A549 (cell line): Measurements from ENCODE around the gene HS3ST3A1. TPM values are rescaled to one million over a fixed set of nuclear protein-coding genes. Genes with fewer than 3 reads are reported as not detected.

Experiments used
- ATAC-seq, 2 experiments: fragments of 200-7000 bp in 1 of 2; fragments of >200 bp in 1 of 2; cut with Nextera tagmentation in 1 of 2; cut with Tn5 transposase in 1 of 2; 3 replicates each; pipeline versions ENCODE4 v1.8.0 to v1.9.1; 2018 to 2020; ENCODE audit warnings: mild to moderate bottlenecking in 1 of 2, moderate library complexity in 1 of 2
- CTCF ChIA-PET: fragments of 300-600 bp; sonication (Branson Sonifier 250); formaldehyde crosslinking; extraction: SDS; loops from one replicate; lab custom pipeline; 2021; ENCODE audit warnings: antibody characterized with exemption, inconsistent platforms; lab: Yijun Ruan, JAX
- POLR2A ChIA-PET: fragments of 350-600 bp; formaldehyde crosslinking; extraction: SDS; loops from one replicate; lab custom pipeline; 2021; ENCODE audit warnings: antibody characterized with exemption, inconsistent platforms; lab: Yijun Ruan, JAX
- DNase-seq, 2 experiments: peaks; one replicate each; pipeline versions ENCODE4 v3.0.0 to v3.0.0-alpha.2; 2011 to 2016; ENCODE audit warnings: low read depth in 1 of 2, low spot score in 1 of 2
- FAIRE-seq: peaks from 2 replicates; lab custom pipeline; 2011; peaks lifted over from hg19 to GRCh38; lab: Jason Lieb, UNC
- H3K27ac ChIP-seq, 2 experiments: fragments of >200 bp; sonication (Bioruptor Twin); formaldehyde crosslinking; 3 replicates each; pipeline ENCODE4 v1.5.1; 2016 to 2017
- H3K4me1 ChIP-seq: fragments of >200 bp; sonication (Bioruptor Twin); formaldehyde crosslinking; 3 replicates; pipeline ENCODE4 v1.6.1; 2016
- H3K4me2 ChIP-seq: fragments of >200 bp; sonication (Bioruptor Twin); formaldehyde crosslinking; 3 replicates; pipeline ENCODE4 v1.6.1; 2016
- H3K4me3 ChIP-seq: fragments of >200 bp; sonication (Bioruptor Twin); formaldehyde crosslinking; 3 replicates; pipeline ENCODE4 v1.5.1; 2016
- H3K9me3 ChIP-seq: fragments of >200 bp; sonication (Bioruptor Twin); formaldehyde crosslinking; 3 replicates; pipeline ENCODE4 v1.6.1; 2016
- BCL3 ChIP-seq: fragments of >200 bp; sonication (Bioruptor Twin); formaldehyde crosslinking; IDR thresholded peaks from 3 replicates; pipeline ENCODE4 v1.6.1; 2016
- BHLHE40 ChIP-seq: IDR thresholded peaks from 2 replicates; pipeline ENCODE4 v1.6.1; 2012; ENCODE audit warnings: low read depth, low read length, inconsistent platforms
- CBX2 ChIP-seq: fragments of 200-600 bp; sonication (generic); IDR thresholded peaks from 2 replicates; pipeline ENCODE4 v1.6.1; 2016; ENCODE audit warnings: low read depth, mild to moderate bottlenecking, borderline replicate concordance
- CEBPB ChIP-seq, 2 experiments: fragments of >200 bp in 1 of 2; sonication (Bioruptor Twin) in 1 of 2; formaldehyde crosslinking in 1 of 2; IDR thresholded peaks; 2 replicates each; pipeline ENCODE4 v1.6.1; 2012 to 2016
- CHD2 ChIP-seq: fragments of 150-350 bp; IDR thresholded peaks from 2 replicates; pipeline ENCODE4 v1.6.1; 2014; ENCODE audit warnings: low read length; ENCODE audit not compliant: partially characterized antibody
- CTCF ChIP-seq: fragments of >200 bp; sonication (Bioruptor Twin); formaldehyde crosslinking; IDR thresholded peaks from 3 replicates; pipeline ENCODE4 v1.5.1; 2016
- GATA3 ChIP-seq: IDR thresholded peaks from 2 replicates; pipeline ENCODE4 v1.6.1; 2012; ENCODE audit warnings: borderline replicate concordance
- HEYL ChIP-seq: fragments of 250-450 bp; sonication (Bioruptor Pico); IDR thresholded peaks from 2 replicates; pipeline ENCODE4 v1.8.0; 2021; ENCODE audit warnings: mild to moderate bottlenecking, moderate library complexity
- HMGXB4 ChIP-seq: fragments of 250-450 bp; sonication (Bioruptor Pico); IDR thresholded peaks from 2 replicates; pipeline ENCODE4 v1.5.0; 2021; ENCODE audit warnings: mild to moderate bottlenecking, moderate library complexity, borderline replicate concordance
- HOXB13 ChIP-seq: fragments of 250-450 bp; sonication (Bioruptor Pico); IDR thresholded peaks from 2 replicates; pipeline ENCODE4 v1.5.0; 2020; ENCODE audit warnings: low read depth, mild to moderate bottlenecking, moderate library complexity
- JUNB ChIP-seq: fragments of >200 bp; sonication (Bioruptor Twin); formaldehyde crosslinking; IDR thresholded peaks from 2 replicates; pipeline ENCODE4 v1.6.1; 2016
- NPAS2 ChIP-seq: fragments of 250-450 bp; sonication (Bioruptor Pico); IDR thresholded peaks from 2 replicates; pipeline ENCODE4 v1.8.0; 2022; ENCODE audit warnings: mild to moderate bottlenecking, moderate library complexity, borderline replicate concordance
- NR3C1 ChIP-seq: fragments of >200 bp; sonication (Bioruptor Twin); formaldehyde crosslinking; IDR thresholded peaks from 3 replicates; pipeline ENCODE4 v1.6.1; 2017
- PBX3 ChIP-seq: IDR thresholded peaks from 2 replicates; pipeline ENCODE4 v1.6.1; 2012
- POLR2A ChIP-seq: IDR thresholded peaks from 2 replicates; pipeline ENCODE4 v1.6.1; 2012; ENCODE audit warnings: mild to moderate bottlenecking, low read length
- RAD21 ChIP-seq, 2 experiments: fragments of >200 bp in 1 of 2; sonication (Bioruptor Twin) in 1 of 2; formaldehyde crosslinking in 1 of 2; IDR thresholded peaks in 1 of 2; conservative IDR thresholded peaks in 1 of 2; 2 replicates in 1 of 2; 3 replicates in 1 of 2; pipeline ENCODE4 v1.6.1; 2012 to 2018; ENCODE audit warnings: inconsistent platforms in 1 of 2
- RFX5 ChIP-seq: fragments of 450-650 bp; IDR thresholded peaks from 2 replicates; pipeline ENCODE4 v1.7.1; 2014; ENCODE audit warnings: antibody characterized with exemption, mild to moderate bottlenecking, moderate library complexity
- SREBF2 ChIP-seq: fragments of 450-650 bp; IDR thresholded peaks from 2 replicates; pipeline ENCODE4 v1.6.1; 2014; ENCODE audit warnings: mild to moderate bottlenecking, moderate library complexity
- TP53 ChIP-seq: fragments of 250-450 bp; sonication (Bioruptor Pico); IDR thresholded peaks from 2 replicates; pipeline ENCODE4 v1.5.0; 2021; ENCODE audit warnings: mild to moderate bottlenecking, moderate library complexity
- USF2 ChIP-seq: fragments of 450-650 bp; IDR thresholded peaks from 2 replicates; pipeline ENCODE4 v1.6.1; 2014; ENCODE audit warnings: antibody characterized with exemption
- ZSCAN20 ChIP-seq: fragments of 250-450 bp; sonication (Bioruptor Pico); IDR thresholded peaks from 2 replicates; pipeline ENCODE4 v1.8.0; 2022; ENCODE audit warnings: mild to moderate bottlenecking, moderate library complexity
- WGBS: methylation state at CpG from one replicate; pipeline ENCODE4 v1.1.6; 2017; ENCODE audit errors: missing lambda C conversion rate; 5-methylcytosine and 5-hydroxymethylcytosine counted together
- polyA plus RNA-seq, 4 experiments: library from polyadenylated mRNA; depleted of rRNA in 3 of 4; stranded (reverse); fragments of >200 nt; fragmentation: RNase III in 1 of 4; extraction: RNeasy Plus Mini Kit Qiagen cat#74134 plus additional on column Dnase treatment in 1 of 4; gene quantifications; 2 replicates in 3 of 4; 3 replicates in 1 of 4; pipeline ENCODE4 v1.2.3, GENCODE V29; 2011 to 2017

The HS3ST3A1 gene
- polyA plus RNA-seq, 2 of the 4 experiments (the other 2 are of a cell fraction), result not detected

GRCh38 chr17:13490906-13491482 is 110.7 kb downstream of the HS3ST3A1 start:
- no peaks in the 10 kb centered on the region for H3K4me1 ChIP-seq
- no peak for DNase-seq
- CTCF ChIA-PET, result interaction anchor here (1.4 kb wide), 1 partner anchor 10 kb away, joined by 4 read pairs; no protein-coding TSS in a partner anchor
- no peak for TF ChIP-seq TP53 (CRISPR knock-in tag)
- no peak for FAIRE-seq
- H3K4me2 ChIP-seq, result no peak overlapping the region
- no peak for ATAC-seq
- POLR2A ChIA-PET, result interaction anchor here (0.7 kb wide), 1 partner anchor 64 kb away, joined by 3 read pairs; no protein-coding TSS in a partner anchor
- WGBS, result 65% methylated on average over 5 of the region's 5 CpGs
- H3K9me3 ChIP-seq, result no peaks in the 10 kb centered on the region; the same call in 2 of the 3 replicates
- H3K27ac ChIP-seq, result no peak overlapping the region
- no peak overlapping the region for H3K4me3 ChIP-seq

GRCh38 chr17:13490427-13490826 is 111.3 kb downstream of the HS3ST3A1 start:
- no peak for DNase-seq
- no peak for ATAC-seq
- no peak overlapping the region for H3K27ac ChIP-seq
- H3K4me2 ChIP-seq, result no peak overlapping the region
- CTCF ChIA-PET, result interaction anchor here (1.4 kb wide), 1 partner anchor 10 kb away, joined by 4 read pairs; no protein-coding TSS in a partner anchor
- H3K9me3 ChIP-seq, result no peaks in the 10 kb centered on the region; the same call in 2 of the 3 replicates
- POLR2A ChIA-PET, result interaction anchor here (0.7 kb wide), 1 partner anchor 65 kb away, joined by 3 read pairs; no protein-coding TSS in a partner anchor
- 1% methylated on average over 3 of the region's 3 CpGs for WGBS
- no peak for TF ChIP-seq RAD21 (conservative IDR thresholded peaks at IDR 0.05 in 1 of 2, IDR thresholded peaks at IDR 0.05 in 1 of 2)
- no peak for TF ChIP-seq NPAS2
- TF ChIP-seq JUNB, result no peak
- TF ChIP-seq HMGXB4, result no peak
- no peak for TF ChIP-seq CBX2
- TF ChIP-seq USF2, result no peak
- TF ChIP-seq, all 56 proteins: peak for 0
- Histone ChIP-seq H3K4me1 (no peaks in the 10 kb centered on the region), H3K4me3 (no peak overlapping the region)
- FAIRE-seq, result peak; percentile 7

- ATAC-seq, result no peak
- no peak overlapping the region for H3K4me3 ChIP-seq
- POLR2A ChIA-PET, result no interaction called here
- no peak for DNase-seq
- CTCF ChIA-PET, result no interaction called here
- 65% methylated on average over 3 of the region's 3 CpGs for WGBS
- H3K4me1 ChIP-seq, result no peaks in the 10 kb centered on the region
- TF ChIP-seq BHLHE40, result no peak
- TF ChIP-seq JUNB, result no peak
- TF ChIP-seq PBX3, result no peak
- TF ChIP-seq SREBF2, result no peak
- no peak for TF ChIP-seq NPAS2
- no peak for TF ChIP-seq POLR2A
- no peak for TF ChIP-seq HEYL
- no peak for TF ChIP-seq CEBPB (IDR thresholded peaks at IDR 0.05)
- no peak for TF ChIP-seq HOXB13
- no peak for TF ChIP-seq BCL3
- TF ChIP-seq ZSCAN20 (CRISPR knock-in tag), result no peak
- no peak for TF ChIP-seq RFX5
- no peak for TF ChIP-seq NR3C1
- TF ChIP-seq CBX2, result no peak
- no peak for TF ChIP-seq CHD2
- no peak for TF ChIP-seq CTCF
- TF ChIP-seq GATA3, result no peak
- no peak overlapping the region for H3K27ac ChIP-seq
- no peak for FAIRE-seq
- H3K4me2 ChIP-seq, result no peak overlapping the region
- H3K9me3 ChIP-seq, result peaks cover 14% of the 10 kb centered on the region; the same call in 1 of the 3 replicates
These were observed 116.4 kb downstream of the HS3ST3A1 start for GRCh38 chr17:13485327-13485726.
